Upper lobe of right lung (tissue), 1 donor: ENCODE results near the gene ALK. TPM values are rescaled to one million over a fixed set of nuclear protein-coding genes. Genes with fewer than 3 reads are reported as not detected.

Experiments
- ATAC-seq: fragments of 200-7000 bp; cut with Tn5 transposase; one replicate; pipeline ENCODE4 v1.9.1; 2020; ENCODE audit warnings: mild to moderate bottlenecking, moderate library complexity
- DNase-seq: peaks from one replicate; pipeline ENCODE4 v3.0.0-alpha.2; 2020
- H3K27ac ChIP-seq: fragments of 200-600 bp; one replicate; pipeline ENCODE4 v1.8.0; 2022
- H3K27me3 ChIP-seq: fragments of 200-600 bp; one replicate; pipeline ENCODE4 v1.8.0; 2022; ENCODE audit warnings: mild to moderate bottlenecking
- H3K36me3 ChIP-seq: fragments of 200-600 bp; one replicate; pipeline ENCODE4 v1.8.0; 2022
- H3K4me1 ChIP-seq: fragments of 200-600 bp; one replicate; pipeline ENCODE4 v1.8.0; 2022
- H3K4me3 ChIP-seq: fragments of 200-600 bp; one replicate; pipeline ENCODE4 v1.8.0; 2022; ENCODE audit warnings: mild to moderate bottlenecking
- H3K9me3 ChIP-seq: fragments of 200-600 bp; one replicate; pipeline ENCODE4 v1.8.0; 2022
- intact Hi-C: fragments of 100-400 bp; cut with DNase I; formaldehyde crosslinking; loops from one replicate; pipeline ENCODE4 v1.11.0; 2022
- total RNA-seq: library from RNA; stranded (reverse); fragmentation: NEBNext Ultra II Directional; extraction: Animal tissue kit (Norgen Biotek cat#: 25700); gene quantifications from one replicate; pipeline ENCODE4 v1.2.1, GENCODE V29; 2021
- TF ChIP-seq, protein P1 (sequence below): fragments of 200-600 bp; IDR thresholded peaks from one replicate; pipeline ENCODE4 v1.8.0; 2022; ENCODE audit warnings: antibody characterized with exemption
- donor health status: DM: no; HTN: yes; CAD: no; lungs with severe emphysema.

Gene ALK
- total RNA-seq, 1 donor from 2014 or later = not detected

DNA sequence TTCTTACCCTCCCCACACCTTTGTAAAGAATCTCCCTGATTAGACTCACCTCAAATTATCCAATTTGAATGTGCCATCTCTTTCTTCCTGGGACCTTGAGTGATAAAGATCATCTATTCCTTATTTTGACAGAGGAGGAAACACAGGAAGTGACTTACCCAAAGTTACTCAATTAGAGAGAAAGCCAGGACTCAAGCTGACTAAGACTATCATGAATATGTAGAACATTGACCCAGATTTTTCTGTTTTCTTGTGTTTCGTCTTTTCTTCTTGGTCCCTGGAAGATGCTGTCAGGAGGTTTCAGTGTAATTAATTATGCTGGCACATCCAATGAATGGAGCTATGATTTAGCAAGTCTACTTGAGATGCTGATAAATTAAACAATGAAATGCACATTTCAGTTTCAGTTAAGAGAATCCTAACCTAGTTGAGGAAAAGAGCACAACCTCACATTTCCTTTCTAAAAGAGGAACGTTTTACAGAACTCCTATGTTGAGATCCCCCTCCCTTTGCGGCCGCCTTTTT, 425.8 kb downstream of the ALK start:
- Histone ChIP-seq H3K36me3 (no peaks in the 10 kb centered on the region), H3K4me1 (no peaks in the 10 kb centered on the region), H3K9me3 (no peaks in the 10 kb centered on the region), H3K4me3 (no peak overlapping the region), H3K27ac (no peak overlapping the region), H3K27me3 (no peaks in the 10 kb centered on the region)
- intact Hi-C loops = no loop called here
- DNase-seq (no peak), ATAC-seq (no peak)
- TF ChIP-seq, protein P1, sequence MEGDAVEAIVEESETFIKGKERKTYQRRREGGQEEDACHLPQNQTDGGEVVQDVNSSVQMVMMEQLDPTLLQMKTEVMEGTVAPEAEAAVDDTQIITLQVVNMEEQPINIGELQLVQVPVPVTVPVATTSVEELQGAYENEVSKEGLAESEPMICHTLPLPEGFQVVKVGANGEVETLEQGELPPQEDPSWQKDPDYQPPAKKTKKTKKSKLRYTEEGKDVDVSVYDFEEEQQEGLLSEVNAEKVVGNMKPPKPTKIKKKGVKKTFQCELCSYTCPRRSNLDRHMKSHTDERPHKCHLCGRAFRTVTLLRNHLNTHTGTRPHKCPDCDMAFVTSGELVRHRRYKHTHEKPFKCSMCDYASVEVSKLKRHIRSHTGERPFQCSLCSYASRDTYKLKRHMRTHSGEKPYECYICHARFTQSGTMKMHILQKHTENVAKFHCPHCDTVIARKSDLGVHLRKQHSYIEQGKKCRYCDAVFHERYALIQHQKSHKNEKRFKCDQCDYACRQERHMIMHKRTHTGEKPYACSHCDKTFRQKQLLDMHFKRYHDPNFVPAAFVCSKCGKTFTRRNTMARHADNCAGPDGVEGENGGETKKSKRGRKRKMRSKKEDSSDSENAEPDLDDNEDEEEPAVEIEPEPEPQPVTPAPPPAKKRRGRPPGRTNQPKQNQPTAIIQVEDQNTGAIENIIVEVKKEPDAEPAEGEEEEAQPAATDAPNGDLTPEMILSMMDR = no peak

DNA sequence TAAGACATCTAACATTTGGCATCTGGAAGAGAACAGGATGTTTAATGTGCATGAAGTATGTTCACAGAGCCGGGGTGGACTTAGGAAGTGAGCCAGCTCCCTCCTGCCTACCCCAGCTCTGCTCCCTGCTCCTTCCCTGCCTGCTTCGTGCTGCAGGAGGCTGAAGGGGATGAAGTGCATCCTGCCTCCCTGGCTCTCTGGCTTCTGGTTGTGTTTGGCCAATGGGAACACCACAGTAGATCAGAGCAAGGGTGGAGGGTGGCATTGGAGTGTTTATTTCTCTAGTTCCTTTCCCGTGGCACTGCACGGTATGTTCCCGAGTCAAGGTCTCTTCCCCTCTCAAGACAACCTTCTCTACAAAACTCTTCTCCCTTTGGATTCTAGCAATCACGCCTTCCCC, 426.3 kb downstream of the ALK start:
- Histone ChIP-seq H3K4me1 (no peaks in the 10 kb centered on the region), H3K27ac (no peak overlapping the region), H3K36me3 (no peaks in the 10 kb centered on the region), H3K27me3 (no peaks in the 10 kb centered on the region), H3K9me3 (no peaks in the 10 kb centered on the region), H3K4me3 (no peak overlapping the region)
- intact Hi-C loops = no loop called here
- ATAC-seq (peak; percentile 45), DNase-seq (no peak)
- TF ChIP-seq, protein P1 = no peak

DNA sequence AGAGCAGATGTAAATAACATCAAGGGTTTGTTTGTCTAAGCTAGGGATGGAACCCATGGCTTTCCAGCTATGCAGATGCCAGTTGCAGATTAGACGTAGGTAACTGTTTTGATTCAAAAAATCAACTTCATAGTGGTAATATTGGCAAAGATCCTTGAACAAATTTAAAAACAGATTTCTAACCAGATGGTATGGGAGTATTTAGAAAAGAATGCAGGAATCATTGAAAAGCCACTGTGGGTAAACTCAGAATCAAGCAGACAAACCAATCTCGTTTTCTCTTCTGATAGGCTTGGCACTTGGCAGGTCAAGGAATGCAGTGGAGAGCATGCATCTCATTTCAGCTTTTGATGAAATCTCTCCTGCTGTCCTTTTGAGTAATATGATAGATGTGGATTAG, 428.7 kb downstream of the ALK start:
- TF ChIP-seq, protein P1 = no peak
- intact Hi-C loops = no loop called here
- H3K4me3 ChIP-seq = no peak overlapping the region
- H3K9me3 ChIP-seq = no peaks in the 10 kb centered on the region
- H3K27me3 ChIP-seq = no peaks in the 10 kb centered on the region
- no peak for DNase-seq
- H3K4me1 ChIP-seq = no peaks in the 10 kb centered on the region
- H3K27ac ChIP-seq = no peak overlapping the region
- H3K36me3 ChIP-seq = no peaks in the 10 kb centered on the region
- no peak for ATAC-seq

DNA sequence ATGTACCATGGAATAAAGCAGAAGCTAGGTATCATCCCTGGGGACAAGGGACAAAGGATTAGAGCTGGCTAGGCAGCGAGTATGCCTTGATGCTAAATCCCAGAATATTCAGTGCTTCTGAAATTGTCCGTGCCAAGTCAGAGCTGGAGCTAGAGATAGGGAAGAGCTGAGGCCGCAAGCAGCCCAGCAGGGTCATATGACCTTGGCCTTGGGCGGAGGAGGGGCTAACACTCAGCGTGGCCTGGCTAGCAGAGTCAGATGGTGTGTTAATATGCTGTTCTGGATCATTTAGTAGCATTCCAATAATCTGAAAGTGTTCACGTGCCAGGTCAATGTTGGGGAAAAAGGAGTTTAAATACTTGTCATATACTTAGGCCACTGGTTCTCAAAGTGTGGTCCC, 431.3 kb downstream of the ALK start:
- H3K4me1 ChIP-seq = no peaks in the 10 kb centered on the region
- intact Hi-C loops = no loop called here
- TF ChIP-seq, protein P1 = no peak
- ATAC-seq = no peak
- no peaks in the 10 kb centered on the region for H3K9me3 ChIP-seq
- no peak for DNase-seq
- H3K36me3 ChIP-seq = no peaks in the 10 kb centered on the region
- H3K27ac ChIP-seq = no peak overlapping the region
- H3K4me3 ChIP-seq = no peak overlapping the region
- H3K27me3 ChIP-seq = no peaks in the 10 kb centered on the region

DNA sequence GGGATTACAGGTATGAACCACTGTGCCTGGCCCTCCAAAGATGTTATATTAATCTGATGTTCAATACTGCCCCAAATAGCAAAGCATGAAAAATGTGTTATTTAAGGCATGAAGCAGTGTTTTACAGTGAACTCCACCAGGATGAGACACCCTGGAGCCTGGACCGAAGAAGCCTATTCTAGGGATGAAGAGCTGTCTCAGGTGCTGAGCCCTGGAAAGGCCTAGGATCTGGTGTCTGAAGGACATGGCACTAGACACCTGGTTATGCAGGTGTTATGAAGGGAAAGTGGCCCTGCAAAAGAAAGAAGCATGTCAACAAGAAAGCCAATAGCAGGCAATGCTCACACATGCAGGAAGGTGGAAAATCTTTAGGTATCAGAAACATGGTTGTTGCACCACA, 431.8 kb downstream of the ALK start:
- intact Hi-C loops = no loop called here
- no peak for ATAC-seq

More for the DNA sequence above, 431.8 kb downstream of the ALK start:
- TF ChIP-seq, protein P1 = no peak
- H3K27me3 ChIP-seq = no peaks in the 10 kb centered on the region
- no peak for DNase-seq
- H3K27ac ChIP-seq = no peak overlapping the region
- no peaks in the 10 kb centered on the region for H3K4me1 ChIP-seq
- no peaks in the 10 kb centered on the region for H3K9me3 ChIP-seq
- no peak overlapping the region for H3K4me3 ChIP-seq
- H3K36me3 ChIP-seq = no peaks in the 10 kb centered on the region
